ENCODE measurements around the gene TMA7.

DNA sequence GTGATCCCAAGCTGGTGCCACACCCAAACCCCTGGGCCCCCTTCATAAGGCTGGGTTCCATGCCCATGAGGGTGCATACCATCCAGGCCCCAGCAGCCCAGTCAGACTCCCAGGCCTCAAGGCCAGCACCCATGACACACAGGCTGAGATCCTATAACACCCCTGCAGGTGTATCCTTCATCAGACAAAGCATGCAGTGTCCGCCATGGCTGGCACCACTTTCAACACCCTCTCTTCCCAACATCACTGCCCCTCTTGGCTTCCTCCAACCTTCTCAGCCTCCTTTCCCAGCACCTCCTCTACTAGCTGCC lies 3.6 kb upstream of the TMA7 start:
- TF ChIP-seq EZH2 (optimal IDR thresholded peaks at IDR 0.05; ENCODE audit: low read depth, low read length): no peak
- TF ChIP-seq, protein P1, sequence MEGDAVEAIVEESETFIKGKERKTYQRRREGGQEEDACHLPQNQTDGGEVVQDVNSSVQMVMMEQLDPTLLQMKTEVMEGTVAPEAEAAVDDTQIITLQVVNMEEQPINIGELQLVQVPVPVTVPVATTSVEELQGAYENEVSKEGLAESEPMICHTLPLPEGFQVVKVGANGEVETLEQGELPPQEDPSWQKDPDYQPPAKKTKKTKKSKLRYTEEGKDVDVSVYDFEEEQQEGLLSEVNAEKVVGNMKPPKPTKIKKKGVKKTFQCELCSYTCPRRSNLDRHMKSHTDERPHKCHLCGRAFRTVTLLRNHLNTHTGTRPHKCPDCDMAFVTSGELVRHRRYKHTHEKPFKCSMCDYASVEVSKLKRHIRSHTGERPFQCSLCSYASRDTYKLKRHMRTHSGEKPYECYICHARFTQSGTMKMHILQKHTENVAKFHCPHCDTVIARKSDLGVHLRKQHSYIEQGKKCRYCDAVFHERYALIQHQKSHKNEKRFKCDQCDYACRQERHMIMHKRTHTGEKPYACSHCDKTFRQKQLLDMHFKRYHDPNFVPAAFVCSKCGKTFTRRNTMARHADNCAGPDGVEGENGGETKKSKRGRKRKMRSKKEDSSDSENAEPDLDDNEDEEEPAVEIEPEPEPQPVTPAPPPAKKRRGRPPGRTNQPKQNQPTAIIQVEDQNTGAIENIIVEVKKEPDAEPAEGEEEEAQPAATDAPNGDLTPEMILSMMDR (IDR thresholded peaks at IDR 0.05; ENCODE audit: low read length): no peak
- TF ChIP-seq EZH2phosphoT487 (IDR thresholded peaks at IDR 0.05; ENCODE audit: low read length): no peak
